ENCODE measurements around the gene PEA15.

DNA sequence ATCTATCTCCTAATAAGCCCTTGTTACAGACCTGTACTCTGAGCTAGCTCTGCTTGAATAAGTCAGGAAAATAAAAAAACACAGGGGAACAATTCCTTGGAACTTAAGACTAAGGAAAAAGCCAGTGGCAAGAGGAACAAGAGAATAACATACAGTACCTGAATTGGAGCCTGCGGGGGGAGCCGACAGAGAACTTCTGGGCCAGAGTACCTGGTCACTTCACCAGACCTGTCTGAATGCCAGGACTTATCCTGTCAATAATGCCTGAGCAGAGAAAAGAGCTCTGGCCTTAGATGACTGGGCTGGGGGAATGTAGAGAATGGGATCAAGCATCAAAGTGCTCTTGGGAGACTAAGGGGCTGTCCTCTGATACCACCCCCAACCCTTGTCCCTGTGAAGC is 15.1 kb downstream of the PEA15 start:
- no peak for TF ChIP-seq EZH2 (IDR thresholded peaks at IDR 0.05)
- TF ChIP-seq, protein P1, sequence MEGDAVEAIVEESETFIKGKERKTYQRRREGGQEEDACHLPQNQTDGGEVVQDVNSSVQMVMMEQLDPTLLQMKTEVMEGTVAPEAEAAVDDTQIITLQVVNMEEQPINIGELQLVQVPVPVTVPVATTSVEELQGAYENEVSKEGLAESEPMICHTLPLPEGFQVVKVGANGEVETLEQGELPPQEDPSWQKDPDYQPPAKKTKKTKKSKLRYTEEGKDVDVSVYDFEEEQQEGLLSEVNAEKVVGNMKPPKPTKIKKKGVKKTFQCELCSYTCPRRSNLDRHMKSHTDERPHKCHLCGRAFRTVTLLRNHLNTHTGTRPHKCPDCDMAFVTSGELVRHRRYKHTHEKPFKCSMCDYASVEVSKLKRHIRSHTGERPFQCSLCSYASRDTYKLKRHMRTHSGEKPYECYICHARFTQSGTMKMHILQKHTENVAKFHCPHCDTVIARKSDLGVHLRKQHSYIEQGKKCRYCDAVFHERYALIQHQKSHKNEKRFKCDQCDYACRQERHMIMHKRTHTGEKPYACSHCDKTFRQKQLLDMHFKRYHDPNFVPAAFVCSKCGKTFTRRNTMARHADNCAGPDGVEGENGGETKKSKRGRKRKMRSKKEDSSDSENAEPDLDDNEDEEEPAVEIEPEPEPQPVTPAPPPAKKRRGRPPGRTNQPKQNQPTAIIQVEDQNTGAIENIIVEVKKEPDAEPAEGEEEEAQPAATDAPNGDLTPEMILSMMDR (IDR thresholded peaks at IDR 0.05 in 2 of 3, conservative IDR thresholded peaks at IDR 0.05 in 1 of 3; ENCODE audit: borderline replicate concordance in 1 of 3, insufficient read depth in 1 of 3, low read depth in 2 of 3, low read length in 2 of 3) = no peak
- TF ChIP-seq SIN3A (IDR thresholded peaks at IDR 0.05; ENCODE audit: low read depth) = no peak
- no peak for TF ChIP-seq CEBPB (IDR thresholded peaks at IDR 0.05; ENCODE audit: low read depth)
- TF ChIP-seq RAD21 (IDR thresholded peaks at IDR 0.05; ENCODE audit: low read depth) = no peak
- TF ChIP-seq JUND (IDR thresholded peaks at IDR 0.05) = no peak
- no peak for TF ChIP-seq EGR1 (IDR thresholded peaks at IDR 0.05; ENCODE audit: low read depth)
- no peak for TF ChIP-seq POLR2A (IDR thresholded peaks at IDR 0.05; ENCODE audit: borderline replicate concordance, extremely low read depth, insufficient read depth, insufficient read length)
- no peak for TF ChIP-seq EZH2phosphoT487 (IDR thresholded peaks at IDR 0.05; ENCODE audit: borderline replicate concordance)
- no peak for TF ChIP-seq ZNF274 (IDR thresholded peaks at IDR 0.05; ENCODE audit: low read depth, low read length)
- TF ChIP-seq ZFX (IDR thresholded peaks at IDR 0.05) = no peak
